ENCODE data around the gene LRP2. TPM values are rescaled to one million over a fixed set of nuclear protein-coding genes. Genes with fewer than 3 reads are reported as not detected.
A peak's percentile ranks its signal among the peaks of the same experiment; 100 is the strongest.

LRP2 gene
- total and polyA plus RNA-seq, 8 donors: 0.06 to 0.08 TPM; not detected in 6

DNA sequence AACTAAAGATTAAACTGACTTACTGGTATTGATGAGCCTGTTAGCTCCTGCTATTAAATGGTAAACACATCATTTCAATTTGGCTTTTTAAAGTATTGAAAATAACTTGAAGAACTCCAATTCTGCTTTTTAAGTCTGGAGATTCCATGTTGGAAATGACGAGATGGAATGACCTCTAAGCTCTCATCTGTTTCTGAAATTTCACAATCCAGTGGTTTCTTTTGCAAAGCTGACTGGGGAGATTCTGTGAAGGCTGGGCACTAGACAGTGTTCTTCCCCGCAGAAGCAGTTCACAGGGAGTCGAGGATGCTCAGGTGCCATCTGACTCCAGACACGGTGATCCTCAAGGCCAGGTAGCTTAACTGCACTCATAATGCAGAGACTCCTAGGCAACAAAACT lies 248.3 kb downstream of the LRP2 start:
- FAIRE-seq (no peak), ATAC-seq (no peak), DNase-seq (no peak)
- no peak for TF ChIP-seq CTCF (IDR thresholded peaks at IDR 0.05)
- 75 to 90% methylated on average over 4 of the region's 4 CpGs for WGBS, 2 donors
- no peaks in the 10 kb centered on the region for H3K36me3 ChIP-seq
- no peak overlapping the region for H3K4me3 ChIP-seq
- intact Hi-C loops (cut with DNase I): no loop called here
- H3K27me3 ChIP-seq: no peaks in the 10 kb centered on the region
- H3K4me1 ChIP-seq: no peaks in the 10 kb centered on the region
- H3K27ac ChIP-seq: no peak overlapping the region
- no peaks in the 10 kb centered on the region for H3K9me3 ChIP-seq

DNA sequence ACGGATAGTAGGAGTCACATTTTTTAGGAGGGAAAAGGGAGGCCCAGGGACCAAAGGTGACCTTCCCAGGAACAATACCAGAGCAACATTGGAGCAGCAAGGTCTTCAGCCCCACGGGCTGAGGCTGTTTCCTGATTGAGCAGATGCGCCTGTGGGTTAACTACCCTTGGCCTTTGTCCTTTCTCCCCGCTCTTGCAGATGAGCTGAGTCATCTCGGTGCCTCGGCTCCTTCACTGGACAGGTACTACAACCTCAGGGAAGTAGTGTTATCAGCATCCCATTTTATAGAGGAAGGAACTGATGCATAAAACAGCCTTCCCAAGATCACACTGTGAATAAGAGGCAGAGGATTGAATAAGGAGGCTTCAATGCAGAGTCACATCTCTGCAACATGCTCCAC lies 249.5 kb downstream of the LRP2 start:
- H3K9me3 ChIP-seq: no peaks in the 10 kb centered on the region
- no peaks in the 10 kb centered on the region for H3K27me3 ChIP-seq
- ATAC-seq (no peak), FAIRE-seq (no peak), DNase-seq (no peak)
- H3K4me3 ChIP-seq: no peak overlapping the region
- no peak for TF ChIP-seq CTCF (IDR thresholded peaks at IDR 0.05)
- intact Hi-C loops (cut with DNase I): no loop called here
- H3K4me1 ChIP-seq: no peaks in the 10 kb centered on the region
- H3K36me3 ChIP-seq: no peaks in the 10 kb centered on the region
- 71 to 75% methylated on average over 6 of the region's 6 CpGs for WGBS, 2 donors
- no peak overlapping the region for H3K27ac ChIP-seq

GRCh38 chr2:169110916-169111315 lies 251.4 kb downstream of the LRP2 start:
- no peak for TF ChIP-seq CTCF (IDR thresholded peaks at IDR 0.05)
- ATAC-seq (no peak), DNase-seq (no peak), FAIRE-seq (no peak)
- no peaks in the 10 kb centered on the region for H3K27me3 ChIP-seq
- intact Hi-C loops (cut with DNase I): no loop called here
- no peak overlapping the region for H3K27ac ChIP-seq
- H3K36me3 ChIP-seq: no peaks in the 10 kb centered on the region
- H3K9me3 ChIP-seq: no peaks in the 10 kb centered on the region
- no peaks in the 10 kb centered on the region for H3K4me1 ChIP-seq
- WGBS, 2 donors: 56 to 64% methylated on average over 18 of the region's 18 CpGs
- H3K4me3 ChIP-seq: no peak overlapping the region

GRCh38 chr2:169110419-169110818 lies 251.9 kb downstream of the LRP2 start:
- no peaks in the 10 kb centered on the region for H3K9me3 ChIP-seq
- no peak overlapping the region for H3K27ac ChIP-seq
- intact Hi-C loops (cut with DNase I): no loop called here
- no peak for ATAC-seq
- H3K27me3 ChIP-seq: no peaks in the 10 kb centered on the region
- TF ChIP-seq CTCF (IDR thresholded peaks at IDR 0.05): no peak
- H3K4me1 ChIP-seq: no peaks in the 10 kb centered on the region
- H3K36me3 ChIP-seq: no peaks in the 10 kb centered on the region
- no peak for DNase-seq
- H3K4me3 ChIP-seq: no peak overlapping the region
- 67 to 80% methylated on average over 7 of the region's 7 CpGs for WGBS, 2 donors
- no peak for FAIRE-seq

- FAIRE-seq: no peak
- intact Hi-C loops (cut with DNase I): no loop called here
Observed at GRCh38 chr2:169109502-169110409, 252.6 kb downstream of the LRP2 start.

More at GRCh38 chr2:169109502-169110409, 252.6 kb downstream of the LRP2 start:
- TF ChIP-seq CTCF (IDR thresholded peaks at IDR 0.05): peak; percentile 78 to 92 (median 84)
- H3K9me3 ChIP-seq: no peaks in the 10 kb centered on the region
- H3K27me3 ChIP-seq: no peaks in the 10 kb centered on the region
- no peaks in the 10 kb centered on the region for H3K36me3 ChIP-seq
- ATAC-seq (peak; percentile 77 to 99 (median 94)), DNase-seq (peak; percentile 48 to 84 (median 76))
- H3K4me3 ChIP-seq: no peak overlapping the region
- no peaks in the 10 kb centered on the region for H3K4me1 ChIP-seq
- H3K27ac ChIP-seq: no peak overlapping the region
- WGBS, 2 donors: 38 to 39% methylated on average over 21 of the region's 21 CpGs

Measured in pancreas (tissue), 10 donors.